Measurements from ENCODE around the gene ETDB.
"Not testable (repeated sequence)": the region's sequence is repeated elsewhere in the genome, so short reads cannot be mapped to it uniquely, and the experiment has no call there.

GRCh38 chrX:135154688-135155087 lies 34.4 kb upstream of the ETDB start:
- not testable (repeated sequence) for TF ChIP-seq EZH2phosphoT487, CTCF, EZH2 (IDR thresholded peaks at IDR 0.05)
